Calu3 (cell line): ENCODE measurements around the gene MAGI3. TPM values are rescaled to one million over a fixed set of nuclear protein-coding genes. Genes with fewer than 3 reads are reported as not detected.

Experiments
- BruUV-seq: library from RNA; stranded (reverse); fragments of 400-500 nt; replicated peaks from 2 replicates; lab custom pipeline; 2021; lab: Mats Ljungman, UMichigan
- CTCF ChIA-PET: fragments of 300-600 bp; sonication (Branson Sonifier 250); formaldehyde crosslinking; loops from one replicate; lab custom pipeline; 2022; ENCODE audit warnings: antibody characterized with exemption; lab: Charles Lee
- DNase-seq: peaks from one replicate; pipeline ENCODE4 v3.0.0; 2022
- H3K27ac Mint-ChIP-seq: one replicate; pipeline ENCODE4 v1.8.0; 2022; ENCODE audit warnings: mixed read lengths; ENCODE audit not compliant: unreplicated experiment
- H3K27me3 Mint-ChIP-seq: one replicate; pipeline ENCODE4 v1.8.0; 2022; ENCODE audit warnings: mixed read lengths; ENCODE audit not compliant: unreplicated experiment
- H3K36me3 Mint-ChIP-seq: one replicate; pipeline ENCODE4 v1.8.0; 2022; ENCODE audit warnings: mild to moderate bottlenecking, moderate library complexity, mixed read lengths; ENCODE audit not compliant: insufficient read depth, unreplicated experiment
- H3K4me1 Mint-ChIP-seq: one replicate; pipeline ENCODE4 v1.8.0; 2022; ENCODE audit warnings: mild to moderate bottlenecking, low read depth, mixed read lengths; ENCODE audit not compliant: unreplicated experiment
- H3K4me3 Mint-ChIP-seq: one replicate; pipeline ENCODE4 v1.8.0; 2022; ENCODE audit warnings: mild to moderate bottlenecking, low read depth, moderate library complexity, mixed read lengths; ENCODE audit not compliant: unreplicated experiment
- H3K9me3 Mint-ChIP-seq: one replicate; pipeline ENCODE4 v1.8.0; 2022; ENCODE audit warnings: low read depth, mixed read lengths; ENCODE audit not compliant: unreplicated experiment
- intact Hi-C: fragments of 100-400 bp; cut with micrococcal nuclease; formaldehyde crosslinking; loops from one replicate; pipeline ENCODE4 v1.10.0; 2022; ENCODE audit not compliant: unreplicated experiment
- total RNA-seq: library from RNA; stranded (reverse); gene quantifications from 2 replicates; pipeline ENCODE4 v1.2.3, GENCODE V29; 2022
- TF ChIP-seq, protein P1 (sequence below): fragments of 200-600 bp; IDR thresholded peaks from one replicate; pipeline ENCODE4 v1.8.0; 2022; ENCODE audit warnings: antibody characterized with exemption; ENCODE audit not compliant: unreplicated experiment

MAGI3 gene
- total RNA-seq, 1 experiment from 2014 or later, result 14.2 TPM

DNA sequence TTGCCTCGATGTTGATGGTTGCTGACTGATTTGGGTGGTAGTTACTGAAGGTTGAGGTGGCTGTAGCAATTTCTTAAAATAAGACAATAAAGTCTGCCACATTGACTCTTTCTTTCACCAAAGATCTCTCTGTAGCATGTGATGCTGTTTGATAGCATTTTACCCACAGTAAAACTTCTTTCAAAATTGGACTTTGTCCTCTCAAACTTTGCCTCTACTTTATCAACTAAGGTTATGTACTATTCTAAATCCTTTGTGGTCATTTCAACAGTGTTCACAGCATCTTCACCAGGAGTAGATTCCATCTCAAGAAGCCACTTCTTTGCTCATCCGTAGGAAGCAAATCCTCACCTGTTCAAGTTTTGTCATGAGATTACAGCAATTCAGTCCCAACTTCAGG lies 275.8 kb downstream of the MAGI3 start:
- Mint-ChIP-seq H3K27me3 (no peaks in the 10 kb centered on the region), H3K9me3 (no peaks in the 10 kb centered on the region), H3K27ac (no peak overlapping the region), H3K36me3 (no peaks in the 10 kb centered on the region), H3K4me3 (no peak overlapping the region), H3K4me1 (no peaks in the 10 kb centered on the region)
- TF ChIP-seq, protein P1, sequence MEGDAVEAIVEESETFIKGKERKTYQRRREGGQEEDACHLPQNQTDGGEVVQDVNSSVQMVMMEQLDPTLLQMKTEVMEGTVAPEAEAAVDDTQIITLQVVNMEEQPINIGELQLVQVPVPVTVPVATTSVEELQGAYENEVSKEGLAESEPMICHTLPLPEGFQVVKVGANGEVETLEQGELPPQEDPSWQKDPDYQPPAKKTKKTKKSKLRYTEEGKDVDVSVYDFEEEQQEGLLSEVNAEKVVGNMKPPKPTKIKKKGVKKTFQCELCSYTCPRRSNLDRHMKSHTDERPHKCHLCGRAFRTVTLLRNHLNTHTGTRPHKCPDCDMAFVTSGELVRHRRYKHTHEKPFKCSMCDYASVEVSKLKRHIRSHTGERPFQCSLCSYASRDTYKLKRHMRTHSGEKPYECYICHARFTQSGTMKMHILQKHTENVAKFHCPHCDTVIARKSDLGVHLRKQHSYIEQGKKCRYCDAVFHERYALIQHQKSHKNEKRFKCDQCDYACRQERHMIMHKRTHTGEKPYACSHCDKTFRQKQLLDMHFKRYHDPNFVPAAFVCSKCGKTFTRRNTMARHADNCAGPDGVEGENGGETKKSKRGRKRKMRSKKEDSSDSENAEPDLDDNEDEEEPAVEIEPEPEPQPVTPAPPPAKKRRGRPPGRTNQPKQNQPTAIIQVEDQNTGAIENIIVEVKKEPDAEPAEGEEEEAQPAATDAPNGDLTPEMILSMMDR, result no peak
- CTCF ChIA-PET, result no interaction called here
- no TSS peak for BruUV-seq
- intact Hi-C loops, result no loop called here
- DNase-seq, result no peak

DNA sequence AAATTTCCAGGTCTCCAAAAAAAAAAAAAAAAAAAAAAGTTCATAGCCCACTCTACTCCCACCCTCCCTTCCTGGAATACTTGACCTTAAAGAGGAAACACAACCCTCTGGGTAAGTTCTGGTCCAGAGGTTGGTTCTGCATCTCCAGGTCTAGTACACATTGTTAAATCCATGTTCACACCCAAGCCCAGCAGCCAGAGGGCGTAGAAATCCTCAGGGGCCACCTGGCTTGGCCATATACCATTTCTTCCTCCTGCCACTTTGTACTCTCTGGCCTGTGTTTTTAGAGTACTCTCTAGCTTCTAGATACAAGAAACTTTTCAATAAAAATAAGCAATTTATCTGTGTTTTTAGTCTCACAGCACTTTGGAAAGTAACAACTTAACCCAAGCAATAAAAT lies 279.7 kb downstream of the MAGI3 start:
- H3K27ac Mint-ChIP-seq, result no peak overlapping the region

DNA sequence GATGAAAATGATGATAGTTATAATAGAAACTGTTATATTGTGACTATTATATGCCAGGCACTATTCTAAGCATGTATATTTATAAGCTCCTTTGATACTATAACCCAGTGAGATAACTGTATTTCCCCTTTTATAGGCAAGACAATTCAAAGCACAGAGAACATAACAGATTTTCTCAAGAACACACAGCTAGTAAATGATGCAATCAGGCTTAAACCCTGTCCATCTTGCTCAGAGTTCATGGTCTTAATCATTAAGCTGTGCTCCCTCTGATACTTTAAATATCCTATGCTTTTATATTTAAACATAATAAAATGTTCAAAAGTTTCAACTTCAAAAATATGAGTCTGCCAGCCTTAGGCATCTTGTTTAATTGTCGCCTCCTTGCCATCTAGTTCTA lies 280.3 kb downstream of the MAGI3 start:
- CTCF ChIA-PET, result interaction anchor here (0.5 to 1.4 kb wide), 2 partner anchors 29 to 111 kb away, joined by 4 read pairs; no protein-coding TSS in a partner anchor
- no peak overlapping the region for H3K27ac Mint-ChIP-seq
- peaks cover 26% of the 10 kb centered on the region for H3K4me1 Mint-ChIP-seq
- peaks cover 6% of the 10 kb centered on the region for H3K36me3 Mint-ChIP-seq
- intact Hi-C loops, result loop anchor here (10.0 kb wide), 1 partner anchor 346 kb away; no protein-coding TSS in a partner anchor
- TF ChIP-seq, protein P1, result no peak
- H3K27me3 Mint-ChIP-seq, result no peaks in the 10 kb centered on the region
- no TSS peak for BruUV-seq
- H3K4me3 Mint-ChIP-seq, result no peak overlapping the region
- no peaks in the 10 kb centered on the region for H3K9me3 Mint-ChIP-seq
- DNase-seq, result no peak

More for the DNA sequence above, 279.7 kb downstream of the MAGI3 start:
- peaks cover 19% of the 10 kb centered on the region for H3K4me1 Mint-ChIP-seq
- H3K27me3 Mint-ChIP-seq, result no peaks in the 10 kb centered on the region
- no peak overlapping the region for H3K4me3 Mint-ChIP-seq
- CTCF ChIA-PET, result interaction anchor here (0.7 to 1.4 kb wide), 3 partner anchors 17 to 216 kb away, joined by 3 to 4 read pairs (median 3); no protein-coding TSS in a partner anchor
- H3K36me3 Mint-ChIP-seq, result peaks cover 6% of the 10 kb centered on the region
- no peak for DNase-seq
- H3K9me3 Mint-ChIP-seq, result no peaks in the 10 kb centered on the region
- TF ChIP-seq, protein P1, result no peak
- intact Hi-C loops, result loop anchor here (10.0 kb wide), 1 partner anchor 345 kb away; no protein-coding TSS in a partner anchor
- no TSS peak for BruUV-seq

DNA sequence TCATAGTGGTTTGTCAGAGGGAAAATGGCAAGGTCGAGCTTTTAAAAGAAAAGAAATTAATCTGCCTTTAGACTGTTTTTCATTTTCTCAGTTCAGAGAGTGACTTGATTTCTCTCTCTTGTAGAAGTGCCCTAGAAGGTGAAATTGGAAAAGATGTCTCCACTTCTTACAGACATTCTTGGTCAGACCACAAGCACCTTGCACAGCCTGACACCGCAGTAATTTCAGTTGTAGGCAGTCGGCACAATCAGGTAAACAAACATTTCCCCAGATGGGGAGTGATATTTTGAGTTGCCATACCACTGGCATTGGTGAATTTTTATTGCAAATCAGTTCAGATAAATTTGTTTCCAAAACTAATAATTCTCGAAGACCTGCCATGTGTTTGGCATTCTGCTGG lies 282.2 kb downstream of the MAGI3 start:
- TF ChIP-seq, protein P1, result no peak
- Mint-ChIP-seq H3K36me3 (peaks cover 10% of the 10 kb centered on the region), H3K27me3 (no peaks in the 10 kb centered on the region), H3K4me3 (no peak overlapping the region), H3K9me3 (no peaks in the 10 kb centered on the region), H3K4me1 (peaks cover 42% of the 10 kb centered on the region), H3K27ac (no peak overlapping the region)
- CTCF ChIA-PET, result no interaction called here
- intact Hi-C loops, result loop anchor here (10.0 kb wide), 1 partner anchor 348 kb away; no protein-coding TSS in a partner anchor
- BruUV-seq, result no TSS peak
- no peak for DNase-seq
